ENCODE data around the gene DLG1. TPM values are rescaled to one million over a fixed set of nuclear protein-coding genes. Genes with fewer than 3 reads are reported as not detected.

The DLG1 gene
- total RNA-seq (10 to 100 TPM; 79.5 to 96.5 (median 86.0) TPM), polyA plus RNA-seq (10 to 100 TPM; 27.9 to 29.0 TPM), total RNA-seq (100 reads per million, percentile 84 among the genes with 10 or more reads in this experiment)

GRCh38 chr3:197298341-197298944, at the start of gene DLG1:
Gene DLG1, minus strand, starts transcription at chr3:197298612. Its CDS starts 1,408 bp downstream, at chr3:197297204.
- peaks cover 0 to 12% (median 0%) of the 10 kb centered on the region in 5 donors for H3K36me3 Mint-ChIP-seq
- H3K27ac Mint-ChIP-seq: peak within 1 kb of the TSS; percentile 92 to 98 (median 94)
- H3K9me3 Mint-ChIP-seq: no peaks in the 10 kb centered on the region
- H3K4me3 Mint-ChIP-seq: peak within 1 kb of the TSS; percentile 88 to 98 (median 96)
- Histone ChIP-seq H3K27ac (ENCODE audit: low read depth, low read length) (peak within 1 kb of the TSS; percentile 79), H3K9me3 (ENCODE audit: control insufficient read depth in 2 of 3, low read length in 3 of 3) (no peaks in the 10 kb centered on the region), H3K36me3 (ENCODE audit: control insufficient read depth in 2 of 3, insufficient read depth in 3 of 3, low read length in 3 of 3) (peaks cover 0 to 8% (median 0%) of the 10 kb centered on the region in 3 experiments), H3K4me1 (ENCODE audit: control insufficient read depth in 2 of 2, insufficient read depth in 2 of 2, low read length in 2 of 2) (peaks cover 5 to 11% of the 10 kb centered on the region in 2 donors), H3K27me3 (ENCODE audit: control insufficient read depth in 2 of 2, insufficient read depth in 2 of 2, low read length in 2 of 2) (no peaks in the 10 kb centered on the region), H3K4me3 (ENCODE audit: low read length) (peak within 1 kb of the TSS; percentile 86)
- peaks cover 0 to 36% (median 10%) of the 10 kb centered on the region in 5 donors for H3K27me3 Mint-ChIP-seq
- intact Hi-C loops (cut with micrococcal nuclease): loop anchor here (1.0 to 10.0 kb wide), 10 partner anchors 41 to 730 kb away; partner anchors contain the start of genes BDH1 (in 1 of the 2), FBXO45 (in 1 of the 2), NCBP2 (in 1 of the 2) and PAK2 (in 1 of the 2)
- POLR2A ChIA-PET: interaction anchor here (1.0 to 1.2 kb wide), 2 partner anchors 9 to 356 kb away, joined by 3 to 4 read pairs; partner anchors contain the start of gene NCBP2
- peaks cover 9 to 39% (median 21%) of the 10 kb centered on the region in 7 donors for H3K4me1 Mint-ChIP-seq
- DNase-seq (peak in 4 of 9 donors; percentile 61 to 81 (median 72)), ATAC-seq (peak; percentile 70)
- CTCF ChIA-PET: interaction anchor here (0.7 kb wide), 1 partner anchor 41 kb away, joined by 3 read pairs; no protein-coding TSS in a partner anchor

GRCh38 chr3:197348014-197348413, 49.6 kb upstream of the DLG1 start:
- intact Hi-C loops (cut with micrococcal nuclease): no loop called here
- Mint-ChIP-seq H3K4me3 (no peak overlapping the region), H3K4me1 (no peaks in the 10 kb centered on the region), H3K9me3 (peaks cover 0 to 2% (median 0%) of the 10 kb centered on the region in 11 donors), H3K27ac (no peak overlapping the region), H3K36me3 (no peaks in the 10 kb centered on the region), H3K27me3 (peaks cover 0 to 10% (median 5%) of the 10 kb centered on the region in 5 donors)
- Histone ChIP-seq H3K4me3 (ENCODE audit: low read length) (no peak overlapping the region), H3K4me1 (ENCODE audit: control insufficient read depth in 2 of 2, insufficient read depth in 2 of 2, low read length in 2 of 2) (no peaks in the 10 kb centered on the region), H3K27me3 (ENCODE audit: control insufficient read depth in 2 of 2, insufficient read depth in 2 of 2, low read length in 2 of 2) (no peaks in the 10 kb centered on the region), H3K27ac (ENCODE audit: low read depth, low read length) (no peak overlapping the region), H3K36me3 (ENCODE audit: control insufficient read depth in 2 of 3, insufficient read depth in 3 of 3, low read length in 3 of 3) (no peaks in the 10 kb centered on the region), H3K9me3 (ENCODE audit: control insufficient read depth in 2 of 3, low read length in 3 of 3) (no peaks in the 10 kb centered on the region)
- ChIA-PET CTCF (no interaction called here), POLR2A (no interaction called here)
- ATAC-seq (no peak), DNase-seq (no peak)

GRCh38 chr3:197345390-197345789, 47.0 kb upstream of the DLG1 start:
- no peaks in the 10 kb centered on the region for H3K36me3 ChIP-seq (ENCODE audit: control insufficient read depth in 2 of 3, insufficient read depth in 3 of 3, low read length in 3 of 3)
- Mint-ChIP-seq H3K36me3 (no peaks in the 10 kb centered on the region), H3K9me3 (peaks cover 0 to under 1% (median 0%) of the 10 kb centered on the region in 11 donors), H3K27ac (no peak overlapping the region), H3K27me3 (peaks cover 0 to 8% (median 0%) of the 10 kb centered on the region in 5 donors), H3K4me1 (peaks cover 0 to under 1% (median 0%) of the 10 kb centered on the region in 7 donors), H3K4me3 (no peak overlapping the region)
- no peak overlapping the region for H3K4me3 ChIP-seq (ENCODE audit: low read length)
- H3K27me3 ChIP-seq (ENCODE audit: control insufficient read depth in 2 of 2, insufficient read depth in 2 of 2, low read length in 2 of 2): no peaks in the 10 kb centered on the region
- CTCF ChIA-PET: no interaction called here
- no peak for ATAC-seq
- DNase-seq: no peak
- intact Hi-C loops (cut with micrococcal nuclease): no loop called here
- H3K9me3 ChIP-seq (ENCODE audit: control insufficient read depth in 2 of 3, low read length in 3 of 3): no peaks in the 10 kb centered on the region
- H3K27ac ChIP-seq (ENCODE audit: low read depth, low read length): no peak overlapping the region
- POLR2A ChIA-PET: interaction anchor here (0.6 kb wide), 1 partner anchor 17 kb away, joined by 3 read pairs; no protein-coding TSS in a partner anchor
- no peaks in the 10 kb centered on the region for H3K4me1 ChIP-seq (ENCODE audit: control insufficient read depth in 2 of 2, insufficient read depth in 2 of 2, low read length in 2 of 2)

- no peak overlapping the region for H3K4me3 ChIP-seq (ENCODE audit: low read length)
- CTCF ChIA-PET: no interaction called here
- ATAC-seq: no peak
- Mint-ChIP-seq H3K27ac (no peak overlapping the region), H3K4me1 (peaks cover 0 to 3% (median 0%) of the 10 kb centered on the region in 7 donors), H3K9me3 (no peaks in the 10 kb centered on the region), H3K4me3 (no peak overlapping the region), H3K27me3 (peaks cover 0 to 8% (median 0%) of the 10 kb centered on the region in 5 donors), H3K36me3 (no peaks in the 10 kb centered on the region)
- POLR2A ChIA-PET: no interaction called here
- no peak overlapping the region for H3K27ac ChIP-seq (ENCODE audit: low read depth, low read length)
- H3K9me3 ChIP-seq (ENCODE audit: control insufficient read depth in 2 of 3, low read length in 3 of 3): no peaks in the 10 kb centered on the region
- DNase-seq: no peak
- H3K4me1 ChIP-seq (ENCODE audit: control insufficient read depth in 2 of 2, insufficient read depth in 2 of 2, low read length in 2 of 2): no peaks in the 10 kb centered on the region
- no peaks in the 10 kb centered on the region for H3K27me3 ChIP-seq (ENCODE audit: control insufficient read depth in 2 of 2, insufficient read depth in 2 of 2, low read length in 2 of 2)
- intact Hi-C loops (cut with micrococcal nuclease): no loop called here
- H3K36me3 ChIP-seq (ENCODE audit: control insufficient read depth in 2 of 3, insufficient read depth in 3 of 3, low read length in 3 of 3): no peaks in the 10 kb centered on the region
Observed at GRCh38 chr3:197344582-197345318, 46.3 kb upstream of the DLG1 start.

GRCh38 chr3:197343656-197344408, 45.4 kb upstream of the DLG1 start:
- DNase-seq: no peak
- H3K27ac ChIP-seq (ENCODE audit: low read depth, low read length): no peak overlapping the region
- CTCF ChIA-PET: no interaction called here
- no peaks in the 10 kb centered on the region for H3K9me3 ChIP-seq (ENCODE audit: control insufficient read depth in 2 of 3, low read length in 3 of 3)
- no peaks in the 10 kb centered on the region for H3K36me3 Mint-ChIP-seq
- no peak overlapping the region for H3K4me3 Mint-ChIP-seq
- no peaks in the 10 kb centered on the region for H3K4me1 ChIP-seq (ENCODE audit: control insufficient read depth in 2 of 2, insufficient read depth in 2 of 2, low read length in 2 of 2)
- POLR2A ChIA-PET: no interaction called here
- no peaks in the 10 kb centered on the region for H3K27me3 ChIP-seq (ENCODE audit: control insufficient read depth in 2 of 2, insufficient read depth in 2 of 2, low read length in 2 of 2)
- no peak overlapping the region for H3K4me3 ChIP-seq (ENCODE audit: low read length)
- peaks cover 0 to 3% (median 0%) of the 10 kb centered on the region in 7 donors for H3K4me1 Mint-ChIP-seq
- H3K36me3 ChIP-seq (ENCODE audit: control insufficient read depth in 2 of 3, insufficient read depth in 3 of 3, low read length in 3 of 3): no peaks in the 10 kb centered on the region
- no peak overlapping the region for H3K27ac Mint-ChIP-seq
- intact Hi-C loops (cut with micrococcal nuclease): no loop called here
- ATAC-seq: no peak
- H3K27me3 Mint-ChIP-seq: peaks cover 0 to 7% (median 0%) of the 10 kb centered on the region in 5 donors
- no peaks in the 10 kb centered on the region for H3K9me3 Mint-ChIP-seq

- Mint-ChIP-seq H3K4me1 (peaks cover 0 to 3% (median 0%) of the 10 kb centered on the region in 7 donors), H3K36me3 (no peaks in the 10 kb centered on the region), H3K27ac (no peak overlapping the region), H3K27me3 (peaks cover 0 to 3% (median 0%) of the 10 kb centered on the region in 5 donors), H3K9me3 (no peaks in the 10 kb centered on the region), H3K4me3 (no peak overlapping the region)
- no peak overlapping the region for H3K27ac ChIP-seq (ENCODE audit: low read depth, low read length)
- H3K4me1 ChIP-seq (ENCODE audit: control insufficient read depth in 2 of 2, insufficient read depth in 2 of 2, low read length in 2 of 2): no peaks in the 10 kb centered on the region
- no peaks in the 10 kb centered on the region for H3K9me3 ChIP-seq (ENCODE audit: control insufficient read depth in 2 of 3, low read length in 3 of 3)
- ATAC-seq (no peak), DNase-seq (no peak)
- ChIA-PET POLR2A (no interaction called here), CTCF (no interaction called here)
- intact Hi-C loops (cut with micrococcal nuclease): no loop called here
- H3K36me3 ChIP-seq (ENCODE audit: control insufficient read depth in 2 of 3, insufficient read depth in 3 of 3, low read length in 3 of 3): no peaks in the 10 kb centered on the region
- no peaks in the 10 kb centered on the region for H3K27me3 ChIP-seq (ENCODE audit: control insufficient read depth in 2 of 2, insufficient read depth in 2 of 2, low read length in 2 of 2)
- no peak overlapping the region for H3K4me3 ChIP-seq (ENCODE audit: low read length)
Observed at GRCh38 chr3:197343111-197343510, 44.7 kb upstream of the DLG1 start.

All from naive thymus-derived CD4-positive, alpha-beta T cell (primary cell).